Erythroblast (primary cell): ENCODE results near the gene CADM3.

ENCODE experiments used
- GATA1 ChIP-seq: IDR thresholded peaks from 2 replicates; pipeline ENCODE4 v1.6.1; 2011; ENCODE audit warnings: low read depth, mild to moderate bottlenecking, control low read depth, low read length, moderate library complexity
- POLR2A ChIP-seq: IDR thresholded peaks from 2 replicates; pipeline ENCODE4 v1.6.1; 2011; ENCODE audit warnings: mild to moderate bottlenecking, low read length

- TF ChIP-seq POLR2A = no peak
- no peak for TF ChIP-seq GATA1
These were observed 28.5 kb upstream of the CADM3 start for GRCh38 chr1:159142726-159143510.
